ENCODE data around the gene EMILIN1. TPM values are rescaled to one million over a fixed set of nuclear protein-coding genes. Genes with fewer than 3 reads are reported as not detected.
A peak's percentile ranks its signal among the peaks of the same experiment; 100 is the strongest.

EMILIN1 gene
- 1.1 and 1.5 TPM in 2 replicates for total RNA-seq

GRCh38 chr2:27078267-27079194, at the start of gene EMILIN1:
TSS of gene EMILIN1 (plus strand) at chr2:27078615. CDS start at chr2:27079066, 451 bp downstream.
- DNase-seq (ENCODE audit: low spot score) = no peak
- Mint-ChIP-seq H3K4me3 (no peak within 1 kb of the TSS), H3K36me3 (ENCODE audit: low read depth) (peaks cover 3% of the 10 kb centered on the region), H3K27me3 (ENCODE audit: insufficient read depth) (no peaks in the 10 kb centered on the region), H3K9me3 (no peaks in the 10 kb centered on the region), H3K27ac (peak within 1 kb of the TSS; percentile 16), H3K4me1 (ENCODE audit: low read depth) (peaks cover 63% of the 10 kb centered on the region)
- intact Hi-C loops (cut with micrococcal nuclease) = no loop called here

DNA sequence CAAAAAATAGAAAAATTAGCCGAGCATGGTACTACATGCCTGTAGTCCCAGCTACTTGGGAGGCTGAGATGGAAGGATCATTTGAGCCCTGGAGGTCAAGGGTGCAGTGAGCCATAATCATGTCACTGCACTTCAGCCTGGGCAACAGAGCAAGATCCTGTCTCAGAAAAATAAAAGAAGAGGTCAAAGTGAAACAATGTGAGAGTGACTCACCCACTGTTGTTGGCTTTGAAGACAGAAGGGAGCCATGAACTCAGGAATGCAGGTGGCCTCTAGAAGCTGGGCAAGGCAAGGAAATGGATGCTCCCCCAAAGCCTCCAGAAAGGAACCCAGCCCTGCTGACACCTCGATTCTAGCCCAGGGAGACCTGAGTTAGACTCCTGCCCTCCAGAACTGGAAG, 49.4 kb upstream of the EMILIN1 start:
- Mint-ChIP-seq H3K36me3 (ENCODE audit: low read depth) (peaks cover 28% of the 10 kb centered on the region), H3K9me3 (no peaks in the 10 kb centered on the region), H3K4me1 (ENCODE audit: low read depth) (peaks cover 38% of the 10 kb centered on the region), H3K4me3 (no peak overlapping the region), H3K27ac (no peak overlapping the region), H3K27me3 (ENCODE audit: insufficient read depth) (no peaks in the 10 kb centered on the region)
- no peak for DNase-seq (ENCODE audit: low spot score)
- intact Hi-C loops (cut with micrococcal nuclease) = no loop called here

GRCh38 chr2:27032495-27033252, 45.7 kb upstream of the EMILIN1 start, which contains the start of gene TMEM214:
TSS of gene TMEM214 (plus strand) at chr2:27032965. CDS start at chr2:27033016, 51 bp downstream.
- peak within 1 kb of the TSS; percentile 90 for H3K27ac Mint-ChIP-seq
- peak; percentile 83 for DNase-seq (ENCODE audit: low spot score)
- H3K4me3 Mint-ChIP-seq = peak within 1 kb of the TSS; percentile 96
- H3K36me3 Mint-ChIP-seq (ENCODE audit: low read depth) = peaks cover 50% of the 10 kb centered on the region
- peaks cover 46% of the 10 kb centered on the region for H3K4me1 Mint-ChIP-seq (ENCODE audit: low read depth)
- H3K27me3 Mint-ChIP-seq (ENCODE audit: insufficient read depth) = no peaks in the 10 kb centered on the region
- no peaks in the 10 kb centered on the region for H3K9me3 Mint-ChIP-seq
- intact Hi-C loops (cut with micrococcal nuclease) = loop anchor here (1.0 to 5.0 kb wide), 11 partner anchors 18 to 685 kb away; partner anchors contain the start of genes ADGRF3, CAD, CENPA and DPYSL5

- DNase-seq (ENCODE audit: low spot score) = no peak
- no peaks in the 10 kb centered on the region for H3K9me3 Mint-ChIP-seq
- peak overlapping the region; percentile 96 for H3K4me3 Mint-ChIP-seq
- intact Hi-C loops (cut with micrococcal nuclease) = loop anchor here (2.0 to 5.0 kb wide), 3 partner anchors 183 to 686 kb away; partner anchors contain the start of genes ADGRF3, CAD, CENPA and SELENOI
- H3K27ac Mint-ChIP-seq = peak overlapping the region; percentile 90
- H3K4me1 Mint-ChIP-seq (ENCODE audit: low read depth) = peaks cover 46% of the 10 kb centered on the region
- no peaks in the 10 kb centered on the region for H3K27me3 Mint-ChIP-seq (ENCODE audit: insufficient read depth)
- peaks cover 47% of the 10 kb centered on the region for H3K36me3 Mint-ChIP-seq (ENCODE audit: low read depth)
These were observed 45.1 kb upstream of the EMILIN1 start for GRCh38 chr2:27033253-27033852.

DNA sequence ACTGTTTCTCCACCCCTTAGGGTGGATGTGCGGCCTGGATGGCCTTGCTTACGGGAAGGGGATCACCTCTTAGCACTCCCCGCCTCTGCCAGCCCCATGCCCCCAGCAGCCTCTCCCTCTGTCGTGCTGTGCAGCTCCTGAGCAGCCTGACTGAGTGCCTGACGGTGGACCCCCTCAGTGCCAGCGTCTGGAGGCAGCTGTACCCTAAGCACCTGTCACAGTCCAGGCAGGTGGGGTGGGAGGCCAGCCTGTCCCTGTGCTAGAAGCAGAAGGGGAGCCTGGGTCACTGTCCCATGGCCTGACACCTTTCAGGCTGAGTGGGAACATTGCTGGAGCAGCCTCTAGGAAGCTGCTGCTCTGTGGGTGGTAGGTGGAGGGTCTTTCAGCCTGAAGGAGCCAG, 40.4 kb upstream of the EMILIN1 start:
- intact Hi-C loops (cut with micrococcal nuclease) = no loop called here
- Mint-ChIP-seq H3K27me3 (ENCODE audit: insufficient read depth) (no peaks in the 10 kb centered on the region), H3K4me3 (no peak overlapping the region), H3K27ac (no peak overlapping the region), H3K36me3 (ENCODE audit: low read depth) (peaks cover 63% of the 10 kb centered on the region), H3K4me1 (ENCODE audit: low read depth) (peaks cover 30% of the 10 kb centered on the region), H3K9me3 (no peaks in the 10 kb centered on the region)
- DNase-seq (ENCODE audit: low spot score) = no peak

DNA sequence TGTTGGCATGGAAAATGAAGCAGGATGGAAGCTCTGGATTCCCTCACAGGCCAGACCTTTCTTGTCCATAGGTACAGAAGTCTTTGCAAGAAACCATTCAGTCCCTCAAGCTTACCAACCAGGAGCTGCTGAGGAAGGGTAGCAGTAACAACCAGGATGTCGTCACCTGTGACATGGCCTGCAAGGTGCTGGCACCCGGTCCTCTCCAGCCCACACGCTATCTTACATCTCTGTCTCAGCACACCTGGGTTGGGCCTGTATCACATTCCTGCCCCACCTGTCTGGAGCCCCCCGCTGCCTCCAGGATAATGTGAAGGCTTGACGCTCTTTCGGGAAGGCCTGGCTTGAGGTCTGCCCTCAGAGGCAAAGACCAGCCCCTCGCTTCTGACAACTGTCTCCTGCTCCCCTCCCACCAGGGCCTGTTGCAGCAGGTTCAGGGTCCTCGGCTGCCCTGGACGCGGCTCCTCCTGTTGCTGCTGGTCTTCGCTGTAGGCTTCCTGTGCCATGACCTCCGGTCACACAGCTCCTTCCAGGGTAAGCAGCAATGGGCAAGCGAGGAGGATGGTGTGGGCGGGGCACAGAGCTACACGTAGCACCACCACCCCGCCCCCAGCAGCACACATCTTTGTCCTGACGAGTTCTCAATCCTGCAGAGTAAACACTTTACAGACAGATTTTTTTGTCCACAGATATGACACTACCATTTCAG, 39.6 kb upstream of the EMILIN1 start:
- Mint-ChIP-seq H3K4me3 (no peak overlapping the region), H3K27ac (no peak overlapping the region), H3K27me3 (ENCODE audit: insufficient read depth) (no peaks in the 10 kb centered on the region), H3K36me3 (ENCODE audit: low read depth) (peaks cover 57% of the 10 kb centered on the region), H3K9me3 (no peaks in the 10 kb centered on the region), H3K4me1 (ENCODE audit: low read depth) (peaks cover 24% of the 10 kb centered on the region)
- intact Hi-C loops (cut with micrococcal nuclease) = no loop called here
- no peak for DNase-seq (ENCODE audit: low spot score)

- Mint-ChIP-seq H3K27me3 (ENCODE audit: insufficient read depth) (no peaks in the 10 kb centered on the region), H3K27ac (no peak overlapping the region), H3K9me3 (no peaks in the 10 kb centered on the region), H3K36me3 (ENCODE audit: low read depth) (peaks cover 52% of the 10 kb centered on the region), H3K4me1 (ENCODE audit: low read depth) (peaks cover 18% of the 10 kb centered on the region), H3K4me3 (no peak overlapping the region)
- intact Hi-C loops (cut with micrococcal nuclease) = no loop called here
- DNase-seq (ENCODE audit: low spot score) = no peak
These were observed 39.0 kb upstream of the EMILIN1 start for GRCh38 chr2:27039426-27039825.

DNA sequence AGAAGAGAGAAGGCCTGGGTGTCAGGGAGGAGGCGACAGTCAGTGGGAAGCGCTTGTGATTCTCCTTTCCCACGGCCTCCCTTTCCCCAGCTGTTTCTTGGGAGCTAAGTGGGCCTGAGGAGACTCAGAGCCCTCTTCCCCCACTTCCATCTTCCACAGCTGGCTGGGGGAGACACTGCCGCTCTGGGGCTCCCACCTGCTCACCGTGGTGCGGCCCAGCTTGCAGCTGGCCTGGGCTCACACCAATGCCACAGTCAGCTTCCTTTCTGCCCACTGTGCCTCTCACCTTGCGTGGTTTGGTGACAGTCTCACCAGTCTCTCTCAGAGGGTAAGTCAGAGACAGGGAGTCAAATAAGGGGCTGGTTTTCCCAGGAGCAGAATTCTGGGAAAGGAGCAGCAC, 38.5 kb upstream of the EMILIN1 start:
- H3K27me3 Mint-ChIP-seq (ENCODE audit: insufficient read depth) = no peaks in the 10 kb centered on the region
- H3K36me3 Mint-ChIP-seq (ENCODE audit: low read depth) = peaks cover 55% of the 10 kb centered on the region
- H3K27ac Mint-ChIP-seq = no peak overlapping the region
- no peak overlapping the region for H3K4me3 Mint-ChIP-seq
- H3K4me1 Mint-ChIP-seq (ENCODE audit: low read depth) = peaks cover 16% of the 10 kb centered on the region
- intact Hi-C loops (cut with micrococcal nuclease) = no loop called here
- no peak for DNase-seq (ENCODE audit: low spot score)
- H3K9me3 Mint-ChIP-seq = no peaks in the 10 kb centered on the region

GRCh38 chr2:27040282-27040681, 38.1 kb upstream of the EMILIN1 start:
- Mint-ChIP-seq H3K4me1 (ENCODE audit: low read depth) (peaks cover 12% of the 10 kb centered on the region), H3K9me3 (no peaks in the 10 kb centered on the region), H3K4me3 (no peak overlapping the region), H3K36me3 (ENCODE audit: low read depth) (peaks cover 55% of the 10 kb centered on the region), H3K27ac (no peak overlapping the region), H3K27me3 (ENCODE audit: insufficient read depth) (no peaks in the 10 kb centered on the region)
- intact Hi-C loops (cut with micrococcal nuclease) = no loop called here
- no peak for DNase-seq (ENCODE audit: low spot score)

GRCh38 chr2:27041752-27042151, 36.7 kb upstream of the EMILIN1 start:
- H3K27me3 Mint-ChIP-seq (ENCODE audit: insufficient read depth) = no peaks in the 10 kb centered on the region
- H3K9me3 Mint-ChIP-seq = no peaks in the 10 kb centered on the region
- DNase-seq (ENCODE audit: low spot score) = no peak
- no peak overlapping the region for H3K27ac Mint-ChIP-seq
- intact Hi-C loops (cut with micrococcal nuclease) = no loop called here
- no peak overlapping the region for H3K4me3 Mint-ChIP-seq
- H3K36me3 Mint-ChIP-seq (ENCODE audit: low read depth) = peaks cover 46% of the 10 kb centered on the region
- peaks cover 12% of the 10 kb centered on the region for H3K4me1 Mint-ChIP-seq (ENCODE audit: low read depth)

DNA sequence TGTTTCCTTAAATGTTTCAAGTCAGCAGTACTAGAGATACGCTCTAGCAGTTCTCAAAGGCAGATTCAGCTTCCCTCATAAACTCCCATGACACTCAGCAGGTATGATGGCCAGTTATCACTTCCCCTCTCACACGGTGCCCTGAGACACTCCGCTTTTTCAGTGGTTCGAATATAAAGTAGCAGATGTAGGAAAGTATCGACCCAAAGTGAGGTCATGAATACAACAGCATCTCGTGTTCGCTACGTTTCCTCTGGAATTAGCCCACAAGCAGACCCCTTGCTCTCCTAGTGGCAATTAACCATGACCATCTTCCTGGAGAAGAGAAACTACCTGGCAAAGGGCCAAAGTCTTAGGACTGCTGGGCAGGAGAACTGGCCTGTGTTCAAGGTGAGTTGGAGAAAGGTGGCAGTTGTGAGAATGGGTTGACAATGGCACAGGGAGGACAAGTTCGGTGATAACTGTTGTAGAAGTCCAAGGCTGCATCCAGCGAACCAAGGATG, 36.2 kb upstream of the EMILIN1 start:
- Mint-ChIP-seq H3K9me3 (no peaks in the 10 kb centered on the region), H3K4me3 (no peak overlapping the region), H3K36me3 (ENCODE audit: low read depth) (peaks cover 43% of the 10 kb centered on the region), H3K27ac (no peak overlapping the region), H3K27me3 (ENCODE audit: insufficient read depth) (no peaks in the 10 kb centered on the region), H3K4me1 (ENCODE audit: low read depth) (peaks cover 12% of the 10 kb centered on the region)
- intact Hi-C loops (cut with micrococcal nuclease) = no loop called here
- DNase-seq (ENCODE audit: low spot score) = no peak

DNA sequence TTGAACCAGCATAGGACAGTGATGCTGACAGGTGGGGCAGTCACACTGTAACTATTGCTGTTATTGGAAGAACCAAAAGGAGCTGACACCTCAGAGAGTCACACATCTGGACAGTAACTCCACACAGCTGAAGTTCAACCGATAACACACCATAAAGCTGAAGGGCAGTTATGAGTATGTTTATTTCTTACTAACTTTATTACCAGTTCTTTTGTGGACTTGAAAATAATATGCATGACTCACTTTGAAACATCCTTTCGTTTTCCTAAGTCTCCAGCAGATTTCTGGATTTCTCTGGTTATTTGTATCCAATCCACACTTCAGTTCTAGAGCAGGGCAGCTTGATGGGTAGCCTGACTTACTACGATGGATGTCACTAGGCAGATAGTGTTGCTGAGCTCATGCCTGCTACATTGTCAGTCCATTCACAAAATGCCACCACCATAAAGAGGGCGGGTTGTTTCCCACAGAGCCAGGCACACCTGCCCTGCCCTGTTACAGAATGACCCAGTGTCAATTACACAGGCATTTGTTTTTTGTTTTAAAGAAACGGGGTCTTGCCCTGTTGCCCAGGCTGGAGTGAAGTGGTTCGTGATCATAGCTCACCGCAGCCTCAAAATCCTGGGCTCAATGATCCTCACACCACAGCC, 35.3 kb upstream of the EMILIN1 start:
- H3K36me3 Mint-ChIP-seq (ENCODE audit: low read depth) = peaks cover 40% of the 10 kb centered on the region
- intact Hi-C loops (cut with micrococcal nuclease) = no loop called here

More for the DNA sequence above, 35.3 kb upstream of the EMILIN1 start:
- no peak for DNase-seq (ENCODE audit: low spot score)
- no peaks in the 10 kb centered on the region for H3K27me3 Mint-ChIP-seq (ENCODE audit: insufficient read depth)
- peaks cover 17% of the 10 kb centered on the region for H3K4me1 Mint-ChIP-seq (ENCODE audit: low read depth)
- no peak overlapping the region for H3K4me3 Mint-ChIP-seq
- H3K9me3 Mint-ChIP-seq = no peaks in the 10 kb centered on the region
- no peak overlapping the region for H3K27ac Mint-ChIP-seq
